WI38 (cell line): ENCODE measurements around the gene CEP170.
A peak's percentile ranks its signal among the peaks of the same experiment; 100 is the strongest.

Source experiments
- H3K4me3 ChIP-seq: 2 replicates; pipeline ENCODE4 v1.5.1; 2011; ENCODE audit warnings: low read depth, mild to moderate bottlenecking, control low read depth, low read length
- TF ChIP-seq, protein P1 (sequence below): IDR thresholded peaks from 2 replicates; pipeline ENCODE4 v1.5.1; 2012; ENCODE audit warnings: low read depth, mild to moderate bottlenecking, control low read depth, low read length

CEP170 gene

DNA sequence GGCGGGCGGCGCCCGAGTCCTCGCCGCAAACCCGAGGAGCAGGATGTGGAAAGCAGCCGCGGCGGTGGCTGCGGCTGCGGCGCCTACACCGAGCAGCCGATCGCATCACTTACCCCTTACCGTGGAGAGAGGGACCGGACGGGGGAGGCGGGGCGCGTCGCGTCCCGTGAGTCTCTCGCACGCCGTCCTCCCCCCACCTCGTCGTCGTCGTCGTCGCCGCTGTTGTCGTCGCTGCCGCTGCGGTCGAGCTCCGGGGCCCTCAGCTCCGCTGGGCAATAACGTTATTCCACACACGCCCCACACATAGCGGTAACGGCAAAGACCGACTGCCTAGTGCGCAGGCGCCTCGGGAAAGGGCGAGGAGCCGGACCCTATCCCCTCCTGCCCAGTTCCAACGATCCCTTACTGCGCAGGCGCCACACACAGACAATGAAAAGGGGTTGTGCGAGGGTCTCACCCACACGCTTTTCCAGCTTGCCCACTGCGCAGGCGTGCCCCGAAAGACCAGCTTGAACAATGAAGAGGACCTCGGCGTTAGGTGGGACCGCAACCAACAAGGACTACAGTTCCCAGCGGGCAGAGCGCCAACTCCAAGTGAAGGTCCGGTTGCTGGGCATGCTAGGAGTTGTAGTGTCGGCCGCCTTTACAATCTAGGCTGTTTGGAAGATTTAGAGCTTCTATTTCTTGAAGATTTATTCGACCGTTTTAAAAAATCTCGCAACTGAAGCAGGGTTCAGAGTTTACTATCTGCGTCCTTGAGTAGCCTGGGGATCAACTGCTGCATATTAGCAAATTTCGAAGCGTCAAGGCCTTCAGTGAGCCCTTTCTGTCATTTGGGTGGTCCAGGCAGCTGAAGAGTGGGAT lies at the start of gene CEP170:
Gene CEP170 (minus strand): TSS at position 355 of the 864 bp plus-strand sequence. CDS start 30,001 bp downstream, outside the sequence.
- H3K4me3 ChIP-seq: peak within 1 kb of the TSS; percentile 81
- TF ChIP-seq, protein P1, sequence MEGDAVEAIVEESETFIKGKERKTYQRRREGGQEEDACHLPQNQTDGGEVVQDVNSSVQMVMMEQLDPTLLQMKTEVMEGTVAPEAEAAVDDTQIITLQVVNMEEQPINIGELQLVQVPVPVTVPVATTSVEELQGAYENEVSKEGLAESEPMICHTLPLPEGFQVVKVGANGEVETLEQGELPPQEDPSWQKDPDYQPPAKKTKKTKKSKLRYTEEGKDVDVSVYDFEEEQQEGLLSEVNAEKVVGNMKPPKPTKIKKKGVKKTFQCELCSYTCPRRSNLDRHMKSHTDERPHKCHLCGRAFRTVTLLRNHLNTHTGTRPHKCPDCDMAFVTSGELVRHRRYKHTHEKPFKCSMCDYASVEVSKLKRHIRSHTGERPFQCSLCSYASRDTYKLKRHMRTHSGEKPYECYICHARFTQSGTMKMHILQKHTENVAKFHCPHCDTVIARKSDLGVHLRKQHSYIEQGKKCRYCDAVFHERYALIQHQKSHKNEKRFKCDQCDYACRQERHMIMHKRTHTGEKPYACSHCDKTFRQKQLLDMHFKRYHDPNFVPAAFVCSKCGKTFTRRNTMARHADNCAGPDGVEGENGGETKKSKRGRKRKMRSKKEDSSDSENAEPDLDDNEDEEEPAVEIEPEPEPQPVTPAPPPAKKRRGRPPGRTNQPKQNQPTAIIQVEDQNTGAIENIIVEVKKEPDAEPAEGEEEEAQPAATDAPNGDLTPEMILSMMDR: no peak

DNA sequence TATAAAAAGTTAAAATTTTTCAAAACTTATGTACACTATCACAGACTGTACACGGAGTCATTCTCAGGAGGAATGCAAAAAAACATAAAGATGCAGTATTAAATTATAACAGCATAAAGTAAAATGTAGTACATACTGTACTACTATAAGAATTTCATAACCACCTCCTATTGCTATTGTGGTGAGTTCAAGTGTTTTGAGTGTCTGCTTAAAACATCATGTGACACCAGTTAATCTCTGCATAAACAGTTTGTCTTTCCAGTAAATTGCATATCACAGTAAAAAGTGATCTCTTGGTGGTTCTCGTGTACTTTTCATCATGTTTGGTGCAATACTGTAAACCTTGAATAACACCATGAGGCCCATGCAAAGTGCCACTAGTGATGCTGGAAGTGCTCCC lies 46.0 kb upstream of the CEP170 start:
- TF ChIP-seq, protein P1: no peak
- H3K4me3 ChIP-seq: no peak overlapping the region

DNA sequence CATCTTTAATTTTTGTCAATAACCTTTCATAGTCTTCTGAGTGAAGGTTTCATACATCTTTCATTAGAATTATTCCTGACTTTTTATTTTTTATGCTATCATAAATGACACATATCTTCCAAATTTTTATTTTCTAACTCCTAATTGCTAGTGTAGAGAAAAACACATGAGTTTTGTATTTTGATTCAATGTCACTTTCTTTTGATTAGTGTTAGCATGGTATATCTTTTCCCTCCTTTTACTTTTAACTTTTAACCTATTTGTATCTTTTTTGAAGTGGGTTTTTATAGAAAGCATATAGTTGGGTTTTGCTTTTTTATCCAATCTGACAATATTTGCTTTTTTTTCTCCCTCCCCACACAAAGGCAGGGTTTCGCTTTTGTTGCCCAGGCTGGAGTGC lies 44.0 kb upstream of the CEP170 start:
- no peak overlapping the region for H3K4me3 ChIP-seq
- TF ChIP-seq, protein P1: no peak

DNA sequence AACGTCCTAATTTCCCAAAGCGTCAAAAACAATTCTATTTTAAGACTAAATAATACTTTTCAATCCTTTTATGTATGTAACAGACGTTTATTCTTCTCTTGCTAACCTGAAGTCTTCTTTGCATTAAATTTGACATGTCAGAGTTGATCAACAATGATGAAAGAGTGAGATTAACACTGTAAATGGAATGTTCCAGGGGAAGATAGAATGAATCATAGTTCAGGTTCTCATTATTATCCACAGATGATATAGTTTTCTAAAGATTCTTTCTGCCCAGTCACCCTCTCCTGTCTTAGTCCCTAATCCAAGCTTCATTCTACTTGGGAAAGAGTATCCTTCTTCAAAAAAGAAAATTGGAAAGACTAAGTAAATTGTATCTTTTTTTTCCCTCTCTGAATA lies 39.6 kb upstream of the CEP170 start:
- TF ChIP-seq, protein P1: no peak
- H3K4me3 ChIP-seq: no peak overlapping the region

DNA sequence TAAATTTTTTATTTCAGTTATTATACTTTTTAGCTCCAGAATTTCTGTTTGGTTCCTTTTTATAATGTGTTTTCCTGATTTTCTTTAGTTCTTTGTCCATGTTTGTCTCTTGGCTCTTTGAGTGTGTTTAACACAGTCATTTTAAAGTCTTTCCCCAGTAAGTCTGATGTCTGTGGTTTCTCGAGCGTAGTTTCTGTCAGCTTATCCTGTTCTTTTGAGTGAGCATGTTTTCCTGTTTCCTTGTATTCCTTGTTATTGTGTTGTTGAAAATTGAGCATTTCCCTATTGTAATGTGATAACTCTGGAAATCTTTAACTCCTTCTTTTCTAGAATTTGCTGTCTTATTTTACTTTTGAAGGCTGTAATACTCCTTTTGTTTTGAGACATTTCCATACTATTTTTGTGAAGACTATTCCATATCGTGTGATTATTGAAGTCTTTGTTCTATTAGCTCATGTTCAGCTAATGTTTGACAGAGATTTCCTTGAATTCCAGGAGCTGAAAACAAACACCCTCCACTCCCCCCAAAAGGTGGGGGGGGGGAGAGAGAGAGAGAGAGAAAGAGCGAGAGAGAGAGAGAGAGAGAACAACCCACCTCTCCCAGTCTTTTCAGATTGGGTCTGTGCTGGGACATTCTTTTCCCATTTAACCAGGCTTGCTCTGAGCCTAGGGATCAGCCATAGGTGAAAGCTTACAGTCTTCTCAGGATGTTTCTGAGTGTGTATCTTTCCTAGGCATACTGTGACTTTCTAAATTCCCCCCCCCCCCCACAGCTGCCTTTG lies 39.1 kb upstream of the CEP170 start:
- TF ChIP-seq, protein P1: no peak
- no peak overlapping the region for H3K4me3 ChIP-seq

DNA sequence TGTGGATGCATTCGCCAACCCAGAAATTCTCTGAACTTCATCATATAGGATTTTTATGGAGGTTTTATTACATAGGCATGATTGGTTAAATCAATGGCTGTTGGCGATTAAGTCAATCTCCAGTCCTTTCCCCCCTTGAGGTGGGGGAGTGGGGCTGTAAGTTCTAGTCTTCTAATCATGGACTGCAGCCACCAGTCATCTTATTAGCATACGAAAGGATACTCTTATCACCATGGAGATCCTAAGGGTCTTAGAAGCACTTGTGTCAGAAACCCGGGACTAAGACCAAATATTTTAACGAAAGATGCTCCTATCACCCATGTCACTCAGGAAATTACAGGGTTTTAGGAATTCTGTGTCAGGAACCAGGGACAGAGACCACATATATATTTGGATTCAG lies 37.0 kb upstream of the CEP170 start:
- TF ChIP-seq, protein P1: no peak
- no peak overlapping the region for H3K4me3 ChIP-seq

DNA sequence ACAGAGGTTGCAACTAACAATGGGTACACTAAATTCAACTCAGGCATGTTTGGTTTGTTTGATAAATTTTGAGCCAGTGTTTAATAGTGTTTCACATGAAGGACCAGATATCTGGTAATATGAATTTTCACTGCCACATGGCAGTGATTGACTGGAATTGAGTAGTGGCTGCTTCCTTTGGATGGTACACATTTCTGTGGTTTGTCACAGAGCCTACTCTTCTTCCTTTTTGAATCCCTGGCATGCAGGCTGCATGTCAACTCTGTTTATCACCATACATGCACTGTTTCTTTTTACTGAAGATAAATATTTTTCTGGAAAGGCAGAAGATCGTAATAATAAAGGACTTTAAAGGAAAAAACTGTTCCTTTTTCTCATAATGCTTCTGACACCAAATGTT lies 36.2 kb upstream of the CEP170 start:
- TF ChIP-seq, protein P1: no peak
- no peak overlapping the region for H3K4me3 ChIP-seq
